Neural crest cell (in vitro differentiated cells): ENCODE results near the gene CFAP97D1. TPM values are rescaled to one million over a fixed set of nuclear protein-coding genes. Genes with fewer than 3 reads are reported as not detected.

Experiments
- DNase-seq: peaks from one replicate; pipeline ENCODE4 v3.0.0; 2021; ENCODE audit warnings: low read depth, mixed read lengths, low spot score
- H3K27ac Mint-ChIP-seq: one replicate; pipeline ENCODE4 v1.8.0; 2021; ENCODE audit warnings: mild to moderate bottlenecking, mixed read lengths; ENCODE audit not compliant: unreplicated experiment
- H3K27me3 Mint-ChIP-seq: 2 replicates; pipeline ENCODE4 v1.8.0; 2021; ENCODE audit warnings: low read depth, mild to moderate bottlenecking, mixed read lengths
- H3K36me3 Mint-ChIP-seq: 2 replicates; pipeline ENCODE4 v1.8.0; 2021; ENCODE audit warnings: low read depth, mild to moderate bottlenecking, mixed read lengths
- H3K4me1 Mint-ChIP-seq: 2 replicates; pipeline ENCODE4 v1.8.0; 2021; ENCODE audit warnings: mixed read lengths
- H3K4me3 Mint-ChIP-seq: one replicate; pipeline ENCODE4 v1.8.0; 2021; ENCODE audit warnings: mild to moderate bottlenecking, mixed read lengths
- H3K9me3 Mint-ChIP-seq: 2 replicates; pipeline ENCODE4 v1.8.0; 2021; ENCODE audit warnings: mixed read lengths
- CTCF ChIP-seq: fragments of 200-600 bp; sonication (generic); conservative IDR thresholded peaks from 2 replicates; pipeline ENCODE4 v1.5.0; 2021; ENCODE audit warnings: antibody characterized with exemption, mild to moderate bottlenecking
- total RNA-seq: library from RNA; stranded (reverse); gene quantifications from 2 replicates; pipeline ENCODE4 v1.2.1, GENCODE V29; 2021

The CFAP97D1 gene
- total RNA-seq, 1 donor from 2014 or later: not detected

GRCh38 chr17:43767713-43768059 is 12.5 kb upstream of the CFAP97D1 start:
- no peak overlapping the region for H3K27ac Mint-ChIP-seq
- H3K4me1 Mint-ChIP-seq: peaks cover 6% of the 10 kb centered on the region
- no peak for TF ChIP-seq CTCF
- H3K9me3 Mint-ChIP-seq: no peaks in the 10 kb centered on the region
- DNase-seq: no peak
- no peak overlapping the region for H3K4me3 Mint-ChIP-seq
- no peaks in the 10 kb centered on the region for H3K27me3 Mint-ChIP-seq
- H3K36me3 Mint-ChIP-seq: peaks cover 9% of the 10 kb centered on the region

DNA sequence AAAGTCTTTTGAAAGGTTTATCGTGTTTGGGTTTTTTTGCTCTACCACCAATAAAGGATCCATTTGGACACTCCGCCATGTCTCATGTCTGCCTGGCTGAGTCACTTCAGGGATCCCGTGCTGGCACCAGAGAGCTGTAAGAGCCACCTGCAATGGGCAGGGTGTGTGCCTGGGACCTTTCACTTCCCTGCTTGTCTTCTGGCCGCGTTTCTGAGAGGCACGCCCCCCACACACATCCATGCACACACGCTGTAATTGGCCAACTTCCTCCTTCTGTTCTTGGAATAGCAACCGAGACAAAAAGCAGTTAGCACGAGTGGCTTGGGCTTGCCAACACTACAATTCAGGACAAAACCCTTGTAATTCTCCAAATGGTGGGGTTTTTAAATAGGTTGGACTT is 11.9 kb upstream of the CFAP97D1 start:
- Mint-ChIP-seq H3K4me1 (peaks cover 6% of the 10 kb centered on the region), H3K4me3 (no peak overlapping the region), H3K27ac (no peak overlapping the region), H3K36me3 (peaks cover 9% of the 10 kb centered on the region), H3K27me3 (no peaks in the 10 kb centered on the region), H3K9me3 (no peaks in the 10 kb centered on the region)
- no peak for DNase-seq
- no peak for TF ChIP-seq CTCF

DNA sequence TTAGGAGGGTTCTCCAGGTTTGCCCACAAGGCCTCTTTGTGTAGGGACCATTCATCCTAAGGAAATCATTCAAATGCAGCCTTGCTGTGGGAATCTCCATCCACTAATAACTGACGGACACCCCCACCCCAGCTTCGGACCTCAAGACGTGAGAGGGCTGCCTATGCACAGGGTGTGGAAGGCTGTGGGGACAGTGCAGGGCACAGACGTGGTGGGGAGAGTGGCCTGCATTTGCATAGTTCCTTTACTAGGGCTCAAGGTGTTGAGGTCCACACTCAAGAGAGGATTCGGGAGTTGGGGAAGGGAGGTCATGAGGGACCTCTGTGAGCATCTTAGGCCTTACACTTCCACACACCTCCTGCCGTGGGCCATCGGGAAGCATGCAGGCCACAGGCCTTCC is 11.3 kb upstream of the CFAP97D1 start:
- H3K4me1 Mint-ChIP-seq: peaks cover 6% of the 10 kb centered on the region
- H3K4me3 Mint-ChIP-seq: no peak overlapping the region
- H3K9me3 Mint-ChIP-seq: no peaks in the 10 kb centered on the region
- no peak overlapping the region for H3K27ac Mint-ChIP-seq
- H3K36me3 Mint-ChIP-seq: peaks cover 9% of the 10 kb centered on the region
- no peaks in the 10 kb centered on the region for H3K27me3 Mint-ChIP-seq
- TF ChIP-seq CTCF: no peak
- DNase-seq: no peak

DNA sequence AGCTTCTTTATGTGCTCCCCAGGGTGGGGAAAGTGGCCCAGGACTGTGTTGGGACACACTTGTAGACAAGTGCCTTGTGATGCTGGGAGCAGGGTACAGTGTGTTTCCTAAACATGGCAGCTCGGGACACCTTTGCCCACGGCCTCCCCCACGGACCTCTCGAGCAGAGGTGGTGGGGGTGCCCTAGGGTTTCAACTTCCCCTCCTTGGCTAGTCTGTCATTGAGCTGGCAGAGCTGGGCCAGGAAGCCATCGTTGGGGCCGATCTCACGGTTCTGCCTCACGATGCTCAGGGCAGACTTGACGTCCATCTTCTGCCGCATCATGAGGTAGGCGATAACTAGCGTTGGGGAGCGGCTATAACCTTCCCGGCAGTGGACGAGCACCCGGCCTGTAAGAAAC is 10.8 kb upstream of the CFAP97D1 start:
- no peaks in the 10 kb centered on the region for H3K9me3 Mint-ChIP-seq
- peaks cover 9% of the 10 kb centered on the region for H3K36me3 Mint-ChIP-seq
- peaks cover 6% of the 10 kb centered on the region for H3K4me1 Mint-ChIP-seq
- TF ChIP-seq CTCF: no peak
- no peak overlapping the region for H3K4me3 Mint-ChIP-seq
- DNase-seq: no peak
- no peaks in the 10 kb centered on the region for H3K27me3 Mint-ChIP-seq
- H3K27ac Mint-ChIP-seq: no peak overlapping the region

DNA sequence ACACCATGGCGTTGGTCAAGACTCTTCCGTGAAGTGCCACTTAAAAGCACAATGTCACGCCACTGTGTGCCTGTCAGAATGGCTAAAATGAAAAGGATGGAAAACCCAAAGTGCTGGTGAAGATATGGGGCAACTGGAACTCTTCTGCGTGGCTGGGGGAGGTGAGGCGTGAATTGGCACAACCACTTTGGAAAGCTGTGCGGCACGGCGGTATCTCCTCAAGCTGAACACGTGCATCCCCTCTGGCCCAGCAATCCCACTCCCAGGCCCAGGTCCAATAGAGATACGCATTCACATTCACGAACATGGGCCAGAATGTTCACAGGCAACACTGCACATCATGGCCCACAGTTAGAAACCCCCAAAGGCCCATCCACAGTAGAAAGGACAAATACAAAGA is 10.4 kb upstream of the CFAP97D1 start:
- DNase-seq: no peak
- Mint-ChIP-seq H3K4me3 (no peak overlapping the region), H3K36me3 (peaks cover 9% of the 10 kb centered on the region)

More for the DNA sequence above, 10.4 kb upstream of the CFAP97D1 start:
- Mint-ChIP-seq H3K4me1 (peaks cover 6% of the 10 kb centered on the region), H3K27ac (no peak overlapping the region), H3K27me3 (no peaks in the 10 kb centered on the region), H3K9me3 (no peaks in the 10 kb centered on the region)
- TF ChIP-seq CTCF: no peak
